BLaER1 (cell line): ENCODE results near the gene SLC12A8.

Experiments used
- H3K27ac ChIP-seq: shearing (Covaris generic); formaldehyde crosslinking; 2 replicates; pipeline ENCODE4 v1.8.1; 2022
- H3K27me3 ChIP-seq: shearing (Covaris generic); formaldehyde crosslinking; 2 replicates; pipeline ENCODE4 v1.8.1; 2022
- H3K36me3 ChIP-seq: shearing (Covaris generic); formaldehyde crosslinking; 2 replicates; pipeline ENCODE4 v1.8.1; 2022
- H3K4me1 ChIP-seq: shearing (Covaris generic); formaldehyde crosslinking; 2 replicates; pipeline ENCODE4 v1.8.1; 2022
- H3K4me2 ChIP-seq: shearing (Covaris generic); formaldehyde crosslinking; 2 replicates; pipeline ENCODE4 v1.8.1; 2022
- H3K4me3 ChIP-seq: shearing (Covaris generic); formaldehyde crosslinking; 2 replicates; pipeline ENCODE4 v1.8.1; 2022
- H3K9ac ChIP-seq: shearing (Covaris generic); formaldehyde crosslinking; 2 replicates; pipeline ENCODE4 v1.8.1; 2022
- H3K9me3 ChIP-seq: shearing (Covaris generic); formaldehyde crosslinking; 2 replicates; pipeline ENCODE4 v1.8.1; 2022
- H4K20me1 ChIP-seq: shearing (Covaris generic); formaldehyde crosslinking; 2 replicates; pipeline ENCODE4 v1.8.1; 2022
- Cebpa-rat ChIP-seq: shearing (Covaris generic); IDR thresholded peaks from 2 replicates; pipeline ENCODE4 v1.8.1; 2022

Gene SLC12A8

GRCh38 chr3:125190786-125191185, 21.8 kb downstream of the SLC12A8 start:
- no peak overlapping the region for H3K4me3 ChIP-seq
- peaks cover 21% of the 10 kb centered on the region for H3K4me1 ChIP-seq
- no peaks in the 10 kb centered on the region for H4K20me1 ChIP-seq
- no peak for TF ChIP-seq Cebpa-rat
- H3K27ac ChIP-seq, result no peak overlapping the region
- H3K9me3 ChIP-seq, result no peaks in the 10 kb centered on the region
- no peaks in the 10 kb centered on the region for H3K27me3 ChIP-seq
- no peak overlapping the region for H3K4me2 ChIP-seq
- H3K36me3 ChIP-seq, result no peaks in the 10 kb centered on the region
- no peak overlapping the region for H3K9ac ChIP-seq

- H3K4me3 ChIP-seq, result no peak overlapping the region
- no peak overlapping the region for H3K9ac ChIP-seq
- TF ChIP-seq Cebpa-rat, result no peak
- no peak overlapping the region for H3K27ac ChIP-seq
- peaks cover 24% of the 10 kb centered on the region for H3K4me1 ChIP-seq
- H3K4me2 ChIP-seq, result no peak overlapping the region
- H4K20me1 ChIP-seq, result no peaks in the 10 kb centered on the region
- H3K27me3 ChIP-seq, result no peaks in the 10 kb centered on the region
- H3K9me3 ChIP-seq, result no peaks in the 10 kb centered on the region
- no peaks in the 10 kb centered on the region for H3K36me3 ChIP-seq
Measured at GRCh38 chr3:125189378-125190165, 23.0 kb downstream of the SLC12A8 start.

- H3K4me3 ChIP-seq, result no peak overlapping the region
- no peaks in the 10 kb centered on the region for H3K27me3 ChIP-seq
- H3K27ac ChIP-seq, result no peak overlapping the region
- no peaks in the 10 kb centered on the region for H3K9me3 ChIP-seq
- no peaks in the 10 kb centered on the region for H3K36me3 ChIP-seq
- H3K4me2 ChIP-seq, result no peak overlapping the region
- TF ChIP-seq Cebpa-rat, result no peak
- H4K20me1 ChIP-seq, result no peaks in the 10 kb centered on the region
- no peak overlapping the region for H3K9ac ChIP-seq
- H3K4me1 ChIP-seq, result peaks cover 24% of the 10 kb centered on the region
Measured at GRCh38 chr3:125188955-125189354, 23.6 kb downstream of the SLC12A8 start.

GRCh38 chr3:125187599-125187910, 25.0 kb downstream of the SLC12A8 start:
- no peak overlapping the region for H3K4me2 ChIP-seq

GRCh38 chr3:125186800-125187598, 25.5 kb downstream of the SLC12A8 start:
- no peak overlapping the region for H3K9ac ChIP-seq
- no peaks in the 10 kb centered on the region for H3K36me3 ChIP-seq
- H3K9me3 ChIP-seq, result no peaks in the 10 kb centered on the region
- H3K4me3 ChIP-seq, result no peak overlapping the region
- TF ChIP-seq Cebpa-rat, result no peak
- peak overlapping the region; percentile 39 for H3K4me2 ChIP-seq
- H3K4me1 ChIP-seq, result peaks cover 16% of the 10 kb centered on the region
- H3K27ac ChIP-seq, result no peak overlapping the region
- no peaks in the 10 kb centered on the region for H4K20me1 ChIP-seq
- H3K27me3 ChIP-seq, result no peaks in the 10 kb centered on the region

More at GRCh38 chr3:125187599-125187910, 25.0 kb downstream of the SLC12A8 start:
- TF ChIP-seq Cebpa-rat, result no peak
- Histone ChIP-seq H3K4me3 (no peak overlapping the region), H4K20me1 (no peaks in the 10 kb centered on the region), H3K9me3 (no peaks in the 10 kb centered on the region), H3K27ac (no peak overlapping the region), H3K36me3 (no peaks in the 10 kb centered on the region), H3K27me3 (no peaks in the 10 kb centered on the region), H3K4me1 (peaks cover 22% of the 10 kb centered on the region), H3K9ac (no peak overlapping the region)

- no peaks in the 10 kb centered on the region for H3K36me3 ChIP-seq
- H3K9ac ChIP-seq, result peak overlapping the region; percentile 36; the same call in 1 of the 2 replicates
- no peak for TF ChIP-seq Cebpa-rat
- no peaks in the 10 kb centered on the region for H4K20me1 ChIP-seq
- no peak overlapping the region for H3K4me3 ChIP-seq
- no peak overlapping the region for H3K27ac ChIP-seq
- H3K27me3 ChIP-seq, result no peaks in the 10 kb centered on the region
- H3K4me2 ChIP-seq, result peak overlapping the region; percentile 39
- no peaks in the 10 kb centered on the region for H3K9me3 ChIP-seq
- peaks cover 14% of the 10 kb centered on the region for H3K4me1 ChIP-seq
Measured at GRCh38 chr3:125186261-125186787, 26.2 kb downstream of the SLC12A8 start.

- peak overlapping the region; percentile 39 for H3K4me2 ChIP-seq
- H4K20me1 ChIP-seq, result no peaks in the 10 kb centered on the region
- no peaks in the 10 kb centered on the region for H3K27me3 ChIP-seq
- no peak overlapping the region for H3K4me3 ChIP-seq
- TF ChIP-seq Cebpa-rat, result no peak
- H3K9ac ChIP-seq, result peak overlapping the region; percentile 36; the same call in 1 of the 2 replicates
- H3K4me1 ChIP-seq, result peaks cover 14% of the 10 kb centered on the region
- H3K9me3 ChIP-seq, result no peaks in the 10 kb centered on the region
- no peak overlapping the region for H3K27ac ChIP-seq
- no peaks in the 10 kb centered on the region for H3K36me3 ChIP-seq
Measured at GRCh38 chr3:125185805-125186204, 26.7 kb downstream of the SLC12A8 start.

GRCh38 chr3:125179884-125180240, 32.7 kb downstream of the SLC12A8 start:
- H3K4me2 ChIP-seq, result no peak overlapping the region
- H3K27me3 ChIP-seq, result no peaks in the 10 kb centered on the region
- no peaks in the 10 kb centered on the region for H4K20me1 ChIP-seq
- H3K4me1 ChIP-seq, result no peaks in the 10 kb centered on the region
- H3K4me3 ChIP-seq, result no peak overlapping the region
- no peak overlapping the region for H3K27ac ChIP-seq
- no peaks in the 10 kb centered on the region for H3K36me3 ChIP-seq
- H3K9ac ChIP-seq, result no peak overlapping the region
- H3K9me3 ChIP-seq, result no peaks in the 10 kb centered on the region
- no peak for TF ChIP-seq Cebpa-rat

- Histone ChIP-seq H3K4me3 (no peak overlapping the region), H3K4me2 (no peak overlapping the region), H3K4me1 (no peaks in the 10 kb centered on the region), H3K36me3 (no peaks in the 10 kb centered on the region), H3K9me3 (peaks cover 2% of the 10 kb centered on the region), H3K9ac (no peak overlapping the region), H3K27ac (no peak overlapping the region), H4K20me1 (no peaks in the 10 kb centered on the region), H3K27me3 (no peaks in the 10 kb centered on the region)
- TF ChIP-seq Cebpa-rat, result no peak
Measured at GRCh38 chr3:125179143-125179883, 33.2 kb downstream of the SLC12A8 start.
